ENCODE data around the gene SGTA.

Gene SGTA

DNA sequence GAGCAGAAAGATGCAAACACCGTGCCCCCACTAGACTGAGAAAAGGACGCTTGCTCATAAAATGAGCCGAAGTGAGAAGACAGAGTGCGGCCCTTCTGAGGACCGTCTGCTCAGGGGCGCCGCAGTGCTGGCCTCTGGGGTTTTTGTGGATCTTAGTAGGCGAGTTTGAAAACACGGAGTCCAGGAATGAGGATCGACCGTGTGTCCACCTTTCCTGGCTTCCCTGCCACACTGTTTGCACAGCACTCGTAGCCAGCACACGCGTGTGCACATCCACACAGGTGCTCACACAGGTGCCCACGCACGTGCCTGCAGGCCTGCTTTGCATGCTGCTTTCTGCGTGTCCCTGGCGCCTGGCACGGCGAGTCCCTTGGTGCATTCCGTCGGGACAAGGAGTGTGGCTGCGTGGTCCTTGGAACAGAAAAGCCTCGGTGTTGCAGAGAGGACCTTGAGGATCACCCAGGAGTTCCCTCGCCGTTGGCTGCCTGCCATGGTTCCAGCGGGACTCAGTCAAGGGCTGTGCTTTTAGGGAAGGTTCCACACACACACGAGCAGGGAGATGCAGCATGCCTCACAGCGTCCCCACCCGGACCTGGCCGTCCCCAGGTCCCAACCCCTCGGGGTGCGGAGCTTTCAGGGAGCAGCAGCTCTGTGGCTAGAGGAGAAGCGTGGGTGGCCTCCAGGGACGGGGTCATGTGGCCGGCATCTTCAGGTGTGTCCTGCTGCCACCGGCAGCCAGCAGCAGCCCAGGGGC, 26.5 kb upstream of the SGTA start:
- no peak for TF ChIP-seq CTCF (IDR thresholded peaks at IDR 0.05; ENCODE audit: borderline replicate concordance, control extremely low read depth, extremely low read depth, insufficient read depth, missing control alignments)
- no peak for DNase-seq (ENCODE audit: low spot score)
- in situ Hi-C loops (cut with MboI; ENCODE audit: low sequenced_read_pairs, unreplicated experiment): no loop called here

- no peak for TF ChIP-seq CTCF (IDR thresholded peaks at IDR 0.05; ENCODE audit: borderline replicate concordance, control extremely low read depth, extremely low read depth, insufficient read depth, missing control alignments)
- in situ Hi-C loops (cut with MboI; ENCODE audit: low sequenced_read_pairs, unreplicated experiment): no loop called here
- DNase-seq (ENCODE audit: low spot score): no peak
Observed at GRCh38 chr19:2808129-2808941, 25.3 kb upstream of the SGTA start.

GRCh38 chr19:2807379-2808128, 24.5 kb upstream of the SGTA start:
- TF ChIP-seq CTCF (IDR thresholded peaks at IDR 0.05; ENCODE audit: borderline replicate concordance, control extremely low read depth, extremely low read depth, insufficient read depth, missing control alignments): no peak
- no peak for DNase-seq (ENCODE audit: low spot score)
- in situ Hi-C loops (cut with MboI; ENCODE audit: low sequenced_read_pairs, unreplicated experiment): no loop called here

DNA sequence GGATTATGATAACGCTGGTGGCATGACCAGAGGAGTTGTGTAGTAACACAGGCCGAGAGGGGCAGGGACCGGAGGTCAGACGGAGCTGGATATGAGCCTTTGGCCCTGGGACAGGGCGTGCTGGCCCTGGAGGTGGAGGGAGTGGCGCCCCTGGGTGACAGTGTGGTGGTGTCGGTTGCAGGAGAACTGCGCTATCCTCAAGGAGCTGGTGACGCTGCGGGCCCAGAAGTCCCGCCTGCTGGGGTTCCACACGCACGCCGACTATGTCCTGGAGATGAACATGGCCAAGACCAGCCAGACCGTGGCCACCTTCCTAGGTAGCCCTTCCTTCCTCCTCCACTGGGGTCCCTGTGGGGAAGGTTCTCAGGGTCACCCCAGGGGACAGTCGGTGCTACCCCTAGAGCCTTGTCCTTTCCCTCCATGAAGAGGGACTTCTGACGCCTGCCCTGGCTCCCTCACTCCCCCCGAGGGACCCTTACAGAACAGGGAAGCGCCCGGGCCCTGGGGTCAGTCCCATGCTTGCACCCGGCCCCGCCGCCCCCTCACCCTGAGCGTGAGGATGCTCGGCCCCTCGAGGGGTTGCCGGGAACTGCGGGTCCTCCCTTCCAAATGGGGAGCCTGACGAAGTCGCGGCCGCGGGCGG, 23.8 kb upstream of the SGTA start:
- no peak for TF ChIP-seq CTCF (IDR thresholded peaks at IDR 0.05; ENCODE audit: borderline replicate concordance, control extremely low read depth, extremely low read depth, insufficient read depth, missing control alignments)
- in situ Hi-C loops (cut with MboI; ENCODE audit: low sequenced_read_pairs, unreplicated experiment): no loop called here
- DNase-seq (ENCODE audit: low spot score): no peak

GRCh38 chr19:2805991-2806649, 23.0 kb upstream of the SGTA start:
- TF ChIP-seq CTCF (IDR thresholded peaks at IDR 0.05; ENCODE audit: borderline replicate concordance, control extremely low read depth, extremely low read depth, insufficient read depth, missing control alignments): no peak
- DNase-seq (ENCODE audit: low spot score): no peak
- in situ Hi-C loops (cut with MboI; ENCODE audit: low sequenced_read_pairs, unreplicated experiment): no loop called here

All from GM13976 (cell line).